CD4-positive, alpha-beta T cell (primary cell): ENCODE results near the gene SMC2. TPM values are rescaled to one million over a fixed set of nuclear protein-coding genes. Genes with fewer than 3 reads are reported as not detected.

Experiments used
- ATAC-seq: fragments of 200-7000 bp; cut with Tn5 transposase; one replicate; pipeline ENCODE4 v1.10.0; 2022; ENCODE audit warnings: mild to moderate bottlenecking; ENCODE audit not compliant: poor library complexity
- CTCF ChIA-PET: fragments of 350-600 bp; sonication (Branson Sonifier 250); formaldehyde crosslinking; loops from one replicate; lab custom pipeline; 2021; ENCODE audit warnings: antibody characterized with exemption, inconsistent platforms; lab: Charles Lee
- POLR2A ChIA-PET: fragments of 350-600 bp; sonication (Branson Sonifier 250); formaldehyde crosslinking; loops from one replicate; lab custom pipeline; 2021; ENCODE audit warnings: antibody characterized with exemption, inconsistent platforms; lab: Charles Lee
- DNase-seq, 14 experiments: peaks; one replicate each; pipeline ENCODE4 v3.0.0-alpha.2; 2013 to 2020; ENCODE audit warnings: mixed read lengths in 2 of 14
- H3K27ac ChIP-seq, 2 donors: one replicate each; pipeline versions ENCODE4 v1.5.1 to v1.7.0; 2013; ENCODE audit warnings: low read length in 2 of 2, low read depth in 1 of 2, mild to moderate bottlenecking in 1 of 2
- H3K27me3 ChIP-seq, 2 experiments: 1 replicate in 1 of 2; 2 replicates in 1 of 2; pipeline versions ENCODE4 v1.6.1 to v1.7.0; 2013; ENCODE audit warnings: low read length in 2 of 2, control low read depth in 1 of 2, mild to moderate bottlenecking in 1 of 2, moderate library complexity in 1 of 2; ENCODE audit not compliant: insufficient read depth in 2 of 2, control insufficient read depth in 1 of 2
- H3K36me3 ChIP-seq: one replicate; pipeline ENCODE4 v1.6.1; 2013; ENCODE audit warnings: low read length, control low read depth; ENCODE audit not compliant: insufficient read depth
- H3K4me1 ChIP-seq: one replicate; pipeline ENCODE4 v1.6.1; 2013; ENCODE audit warnings: low read length, control low read depth; ENCODE audit not compliant: insufficient read depth
- H3K4me3 ChIP-seq: one replicate; pipeline ENCODE4 v1.5.1; 2013; ENCODE audit warnings: mild to moderate bottlenecking, low read length, moderate library complexity
- H3K9me3 ChIP-seq, 2 experiments: 1 replicate in 1 of 2; 2 replicates in 1 of 2; pipeline versions ENCODE4 v1.6.1 to v1.7.0; 2013; ENCODE audit warnings: low read length in 2 of 2, mild to moderate bottlenecking in 2 of 2, control low read depth in 1 of 2, moderate library complexity in 1 of 2; ENCODE audit not compliant: control insufficient read depth in 1 of 2, insufficient read depth in 1 of 2
- H3K27ac Mint-ChIP-seq: one replicate; pipeline ENCODE4 v1.8.0; 2020; ENCODE audit warnings: mixed read lengths
- H3K27me3 Mint-ChIP-seq: one replicate; pipeline ENCODE4 v1.8.0; 2021; ENCODE audit warnings: mixed read lengths
- H3K36me3 Mint-ChIP-seq: one replicate; pipeline ENCODE4 v1.8.0; 2021; ENCODE audit warnings: low read depth, mixed read lengths
- H3K4me1 Mint-ChIP-seq: one replicate; pipeline ENCODE4 v1.8.0; 2021; ENCODE audit warnings: low read depth, mixed read lengths
- H3K4me3 Mint-ChIP-seq: one replicate; pipeline ENCODE4 v1.8.0; 2020; ENCODE audit warnings: mild to moderate bottlenecking, mixed read lengths
- H3K9me3 Mint-ChIP-seq: one replicate; pipeline ENCODE4 v1.8.0; 2020; ENCODE audit warnings: mixed read lengths
- CTCF ChIP-seq: fragments of 200-600 bp; IDR thresholded peaks from one replicate; pipeline ENCODE4 v1.8.0; 2022; ENCODE audit warnings: antibody characterized with exemption, mild to moderate bottlenecking
- intact Hi-C, 2 experiments: fragments of 100-400 bp; cut with DNase I in 1 of 2; cut with micrococcal nuclease in 1 of 2; formaldehyde crosslinking; loops; one replicate each; pipeline versions ENCODE4 v1.15.1 to v1.9.0; 2023 to 2025; cut with DNase I, micrococcal nuclease
- total RNA-seq, 174 experiments: library from RNA in 2 of 174; stranded (reverse) in 2 of 174; gene quantifications; one replicate each; pipeline ENCODE4 v1.2.3 and lab custom pipeline; 2021 to 2026

Gene SMC2
- total RNA-seq, 2 experiments from 2014 or later, result 2.6 to 2.9 TPM

- Mint-ChIP-seq H3K9me3 (no peaks in the 10 kb centered on the region), H3K27ac (no peak overlapping the region), H3K27me3 (no peaks in the 10 kb centered on the region), H3K36me3 (peaks cover 75% of the 10 kb centered on the region), H3K4me1 (no peaks in the 10 kb centered on the region), H3K4me3 (no peak overlapping the region)
- no peak for ATAC-seq
- Histone ChIP-seq H3K4me3 (no peak overlapping the region), H3K9me3 (no peaks in the 10 kb centered on the region), H3K27me3 (no peaks in the 10 kb centered on the region), H3K27ac (no peak overlapping the region), H3K36me3 (peaks cover 19% of the 10 kb centered on the region), H3K4me1 (no peaks in the 10 kb centered on the region)
- POLR2A ChIA-PET, result no interaction called here
- DNase-seq, result no peak
- intact Hi-C loops, result no loop called here
- CTCF ChIA-PET, result no interaction called here
- no peak for TF ChIP-seq CTCF
Measured at GRCh38 chr9:104138243-104138868, 44.2 kb downstream of the SMC2 start.

- Mint-ChIP-seq H3K27me3 (no peaks in the 10 kb centered on the region), H3K4me1 (no peaks in the 10 kb centered on the region), H3K27ac (no peak overlapping the region), H3K9me3 (no peaks in the 10 kb centered on the region), H3K36me3 (peaks cover 34% of the 10 kb centered on the region), H3K4me3 (no peak overlapping the region)
- intact Hi-C loops, result no loop called here
- TF ChIP-seq CTCF, result no peak
- Histone ChIP-seq H3K27me3 (no peaks in the 10 kb centered on the region), H3K27ac (no peak overlapping the region), H3K36me3 (no peaks in the 10 kb centered on the region), H3K9me3 (no peaks in the 10 kb centered on the region), H3K4me1 (no peaks in the 10 kb centered on the region), H3K4me3 (no peak overlapping the region)
- DNase-seq (no peak), ATAC-seq (no peak)
- CTCF ChIA-PET, result no interaction called here
- POLR2A ChIA-PET, result no interaction called here
Measured at GRCh38 chr9:104142799-104143549, 48.9 kb downstream of the SMC2 start.

- intact Hi-C loops, result no loop called here
- no peak overlapping the region for H3K27ac Mint-ChIP-seq
- H3K4me3 Mint-ChIP-seq, result no peak overlapping the region
- H3K9me3 Mint-ChIP-seq, result no peaks in the 10 kb centered on the region
- no peaks in the 10 kb centered on the region for H3K27me3 ChIP-seq
- no peaks in the 10 kb centered on the region for H3K4me1 Mint-ChIP-seq
- no peak for TF ChIP-seq CTCF
- no peaks in the 10 kb centered on the region for H3K4me1 ChIP-seq
- peaks cover 28% of the 10 kb centered on the region for H3K36me3 Mint-ChIP-seq
- no peaks in the 10 kb centered on the region for H3K27me3 Mint-ChIP-seq
- CTCF ChIA-PET, result no interaction called here
- POLR2A ChIA-PET, result no interaction called here
- H3K27ac ChIP-seq, result no peak overlapping the region
- no peaks in the 10 kb centered on the region for H3K36me3 ChIP-seq
- H3K9me3 ChIP-seq, result no peaks in the 10 kb centered on the region
- DNase-seq (no peak), ATAC-seq (no peak)
- H3K4me3 ChIP-seq, result no peak overlapping the region
Measured at GRCh38 chr9:104143550-104143910, 49.4 kb downstream of the SMC2 start.
